HS-27A (cell line): ENCODE results near the gene NTNG2.
"Not testable (repeated sequence)": the region's sequence is repeated elsewhere in the genome, so short reads cannot be mapped to it uniquely, and the experiment has no call there.

ENCODE experiments used
- DNase-seq: peaks from one replicate; pipeline ENCODE4 v3.0.0-alpha.2; 2012; ENCODE audit warnings: low read depth, missing footprints

Gene NTNG2

GRCh38 chr9:132161743-132162184, at the start of gene NTNG2:
NTNG2 (plus strand) TSS chr9:132162058; CDS start chr9:132166832, 4,774 bp downstream.
- no peak for DNase-seq

GRCh38 chr9:132114102-132114707, 47.7 kb upstream of the NTNG2 start:
- no peak for DNase-seq

- no peak for DNase-seq
These were observed 45.3 kb upstream of the NTNG2 start for GRCh38 chr9:132116583-132116982.

GRCh38 chr9:132117694-132118093, 44.2 kb upstream of the NTNG2 start:
- DNase-seq: no peak

- no peak for DNase-seq
These were observed 40.8 kb upstream of the NTNG2 start for GRCh38 chr9:132121021-132121420.

- DNase-seq: no peak
These were observed 37.1 kb upstream of the NTNG2 start for GRCh38 chr9:132124800-132125199.

GRCh38 chr9:132125361-132125760, 36.5 kb upstream of the NTNG2 start:
- DNase-seq: no peak

GRCh38 chr9:132125944-132126679, 35.7 kb upstream of the NTNG2 start:
- DNase-seq: no peak

GRCh38 chr9:132126680-132127236, 35.1 kb upstream of the NTNG2 start:
- DNase-seq: no peak

- DNase-seq: no peak
These were observed 33.8 kb upstream of the NTNG2 start for GRCh38 chr9:132127888-132128534.

GRCh38 chr9:132129535-132129934, 32.3 kb upstream of the NTNG2 start:
- no peak for DNase-seq

- not testable (repeated sequence) for DNase-seq
These were observed 27.8 kb upstream of the NTNG2 start for GRCh38 chr9:132134085-132134484.

GRCh38 chr9:132135456-132135855, 26.4 kb upstream of the NTNG2 start:
- DNase-seq: no peak

- no peak for DNase-seq
These were observed 25.6 kb upstream of the NTNG2 start for GRCh38 chr9:132136151-132136780.

GRCh38 chr9:132141344-132141947, 20.4 kb upstream of the NTNG2 start:
- no peak for DNase-seq

- no peak for DNase-seq
These were observed 19.8 kb upstream of the NTNG2 start for GRCh38 chr9:132141948-132142594.

GRCh38 chr9:132142924-132143323, 18.9 kb upstream of the NTNG2 start:
- DNase-seq: no peak

GRCh38 chr9:132143359-132143758, 18.5 kb upstream of the NTNG2 start:
- DNase-seq: no peak

GRCh38 chr9:132144708-132145365, 17.0 kb upstream of the NTNG2 start:
- no peak for DNase-seq

- DNase-seq: no peak
These were observed 15.8 kb upstream of the NTNG2 start for GRCh38 chr9:132146039-132146438.

- no peak for DNase-seq
These were observed 15.3 kb upstream of the NTNG2 start for GRCh38 chr9:132146575-132146974.
